22Rv1 (cell line): ENCODE data around the gene EVA1C.

Source experiments
- H3K27ac ChIP-seq: fragments of 450-650 bp; 2 replicates; pipeline ENCODE4 v1.5.1; 2017
- CTCF ChIP-seq: fragments of 450-650 bp; IDR thresholded peaks from 2 replicates; pipeline ENCODE4 v1.5.1; 2017; ENCODE audit warnings: mild to moderate bottlenecking
- ZFX ChIP-seq: fragments of 450-650 bp; IDR thresholded peaks from 2 replicates; pipeline ENCODE4 v1.6.1; 2017; ENCODE audit warnings: antibody characterized with exemption, borderline replicate concordance

Gene EVA1C

GRCh38 chr21:32470206-32470605, 57.7 kb downstream of the EVA1C start:
- TF ChIP-seq ZFX (no peak), CTCF (no peak)
- no peak overlapping the region for H3K27ac ChIP-seq

- TF ChIP-seq ZFX (no peak), CTCF (no peak)
These were observed 60.6 kb downstream of the EVA1C start for GRCh38 chr21:32472890-32473765.

GRCh38 chr21:32474179-32475059, 61.9 kb downstream of the EVA1C start:
- H3K27ac ChIP-seq, result no peak overlapping the region
- TF ChIP-seq CTCF (no peak), ZFX (no peak)

More at GRCh38 chr21:32472890-32473765, 60.6 kb downstream of the EVA1C start:
- H3K27ac ChIP-seq, result no peak overlapping the region

DNA sequence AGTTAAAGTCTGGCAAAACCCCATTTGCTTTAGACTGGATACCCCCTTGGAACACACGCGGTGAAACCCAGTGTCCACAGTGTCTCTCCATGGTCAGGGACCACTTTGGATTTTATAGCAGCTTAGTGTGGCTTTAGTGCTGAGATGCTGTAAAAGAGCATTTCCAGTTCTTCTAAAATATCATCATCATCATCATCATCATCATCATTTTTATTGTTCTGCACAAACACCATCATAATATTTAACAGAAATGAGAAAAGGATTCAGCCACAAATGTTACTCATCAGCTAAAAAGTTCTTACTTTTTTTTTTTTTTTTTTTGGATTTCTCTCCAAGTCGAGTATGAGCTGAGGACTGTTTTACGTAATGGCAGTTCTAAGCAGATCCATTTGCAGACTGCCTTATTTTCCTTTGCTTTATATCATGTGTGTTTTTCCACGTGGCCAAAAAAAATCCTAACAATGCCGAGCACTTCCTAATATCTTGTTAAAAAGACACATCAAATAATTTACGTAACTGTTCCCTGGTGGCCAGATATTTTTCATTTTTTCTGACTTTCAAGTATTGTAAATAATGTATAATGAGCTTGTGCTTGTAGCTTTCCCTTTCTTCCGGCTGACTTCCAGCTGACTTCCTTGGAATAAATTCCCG, 62.8 kb downstream of the EVA1C start:
- no peak for TF ChIP-seq CTCF
- TF ChIP-seq ZFX, result no peak
- H3K27ac ChIP-seq, result 0 out of 2 replicates have a peak overlapping the region, but pooled peaks have one; percentile 18

GRCh38 chr21:32476661-32477423, 64.3 kb downstream of the EVA1C start:
- no peak overlapping the region for H3K27ac ChIP-seq
- TF ChIP-seq CTCF (no peak), ZFX (no peak)

- TF ChIP-seq CTCF, result no peak
- TF ChIP-seq ZFX, result no peak
- H3K27ac ChIP-seq, result no peak overlapping the region
These were observed 64.9 kb downstream of the EVA1C start for GRCh38 chr21:32477424-32477745.
